Renal cortex interstitium (tissue), 11 donors: ENCODE results near the gene DZIP1. TPM values are rescaled to one million over a fixed set of nuclear protein-coding genes. Genes with fewer than 3 reads are reported as not detected.

Experiments
- DNase-seq, 11 donors: peaks; one replicate each; pipeline ENCODE4 v3.0.0-alpha.2; 2013; ENCODE audit warnings: low read depth in 9 of 11, low spot score in 4 of 11; ENCODE audit errors: extremely low read depth in 1 of 11
- polyA plus RNA-seq, 3 donors: library from polyadenylated mRNA; unstranded; fragments of 120-200 nt; gene quantifications; one replicate each; pipeline ENCODE4 v1.2.1, GENCODE V29; 2013; ENCODE audit not compliant: insufficient read length in 3 of 3

The DZIP1 gene
- polyA plus RNA-seq, 3 donors, result 61.1 to 69.9 (median 69.1) TPM

DNA sequence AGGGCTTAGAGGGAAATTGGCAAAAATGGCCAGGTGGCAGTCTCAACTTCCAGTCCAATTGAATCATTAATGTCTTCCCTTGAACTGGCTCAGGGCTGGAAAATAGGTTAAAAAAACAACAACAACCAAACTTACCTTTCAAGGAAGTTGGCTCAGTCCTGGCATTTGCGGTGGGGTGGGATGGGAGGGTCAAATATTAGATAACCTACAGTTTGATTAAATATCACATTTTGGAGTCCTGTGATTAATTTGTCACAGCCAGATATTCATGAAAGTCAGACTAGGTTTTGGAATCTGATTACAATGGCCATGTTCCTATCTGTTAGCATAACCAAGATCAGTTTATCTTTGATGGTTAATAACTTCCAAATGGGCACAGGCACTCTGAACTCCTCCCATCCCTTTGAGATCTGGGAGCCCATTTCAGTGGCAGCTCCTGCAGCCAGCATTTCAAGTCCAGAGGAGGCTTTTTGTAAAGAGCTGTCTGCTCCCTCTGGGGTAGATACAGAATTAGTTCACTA is 7.8 kb upstream of the DZIP1 start:
- DNase-seq, result no peak

GRCh38 chr13:95650696-95651095 is 6.2 kb upstream of the DZIP1 start:
- DNase-seq, result no peak

DNA sequence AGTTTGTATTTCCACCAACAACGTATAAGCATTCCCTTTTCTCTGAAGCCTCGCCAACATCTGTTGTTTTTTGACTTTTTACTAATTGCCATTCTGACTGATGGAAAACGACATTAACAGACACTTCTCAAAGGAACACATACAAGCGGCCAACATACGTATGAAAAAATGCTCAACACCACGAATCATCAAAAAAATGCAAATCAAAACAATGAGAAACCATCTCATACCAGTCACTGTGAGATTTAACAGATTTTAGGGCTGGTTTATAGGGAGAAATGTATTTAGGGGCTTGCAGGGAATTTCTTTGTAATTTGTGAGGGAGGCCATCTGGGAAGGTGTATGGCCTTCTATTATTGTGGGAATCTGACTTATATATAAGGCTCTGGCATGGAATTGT is 2.8 kb upstream of the DZIP1 start:
- DNase-seq, result no peak

DNA sequence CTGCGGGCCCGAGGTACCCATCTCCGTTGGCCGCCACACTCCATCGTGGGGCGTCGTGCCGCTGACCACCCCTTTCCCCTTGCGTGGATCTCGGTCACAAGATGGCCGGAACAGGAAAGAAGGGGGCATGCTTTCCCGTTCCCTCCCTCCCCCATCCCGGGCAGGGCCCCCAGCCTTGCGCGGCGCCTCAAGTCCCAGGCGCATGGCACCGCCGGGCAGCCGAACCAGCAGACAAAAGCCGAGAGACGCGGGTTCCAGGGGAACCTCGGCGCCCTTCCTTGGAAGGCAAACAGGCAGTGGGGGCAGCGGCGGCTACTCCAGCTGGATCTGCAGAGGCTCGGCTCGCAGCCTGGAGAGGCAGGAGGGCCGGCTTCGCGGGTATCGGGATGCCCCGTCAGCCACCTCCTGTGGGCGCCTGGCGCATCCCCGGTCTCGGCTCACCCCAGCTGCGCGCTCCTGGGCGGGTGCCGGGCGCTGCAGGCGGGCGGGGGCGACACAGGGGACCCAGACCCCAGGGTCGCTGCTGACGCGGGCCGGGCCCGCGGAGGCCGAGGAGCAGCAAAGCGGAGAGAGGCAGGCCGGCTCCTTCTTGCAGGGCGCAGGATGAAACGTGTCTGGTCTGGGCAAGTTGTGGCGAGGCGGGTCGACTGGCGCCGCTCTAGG is 439 bp downstream of the DZIP1 start:
- peak in 2 of 11 donors; percentile 18 to 19 for DNase-seq

GRCh38 chr13:95643571-95643935 is 953 bp downstream of the DZIP1 start:
- peak in 3 of 11 donors; percentile 16 to 31 (median 25) for DNase-seq

DNA sequence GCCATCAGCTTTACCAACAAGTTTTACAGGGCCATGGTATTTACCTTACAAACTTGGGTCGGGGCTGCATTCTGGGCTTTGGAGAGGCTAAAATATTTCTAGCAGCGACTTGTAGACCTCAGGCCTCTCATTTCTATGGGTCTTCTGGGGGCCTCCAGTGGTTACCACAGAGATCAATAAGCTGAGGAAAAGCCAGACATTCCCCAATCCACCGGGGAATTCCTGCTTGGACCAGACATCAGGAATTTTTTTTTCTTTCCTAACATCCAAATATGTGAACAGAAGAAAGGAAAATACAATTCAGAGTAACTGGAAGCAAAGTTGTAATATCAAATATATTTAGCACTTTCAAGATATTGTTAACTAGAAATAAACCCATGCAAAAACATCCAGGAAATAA is 1.5 kb downstream of the DZIP1 start:
- no peak for DNase-seq

DNA sequence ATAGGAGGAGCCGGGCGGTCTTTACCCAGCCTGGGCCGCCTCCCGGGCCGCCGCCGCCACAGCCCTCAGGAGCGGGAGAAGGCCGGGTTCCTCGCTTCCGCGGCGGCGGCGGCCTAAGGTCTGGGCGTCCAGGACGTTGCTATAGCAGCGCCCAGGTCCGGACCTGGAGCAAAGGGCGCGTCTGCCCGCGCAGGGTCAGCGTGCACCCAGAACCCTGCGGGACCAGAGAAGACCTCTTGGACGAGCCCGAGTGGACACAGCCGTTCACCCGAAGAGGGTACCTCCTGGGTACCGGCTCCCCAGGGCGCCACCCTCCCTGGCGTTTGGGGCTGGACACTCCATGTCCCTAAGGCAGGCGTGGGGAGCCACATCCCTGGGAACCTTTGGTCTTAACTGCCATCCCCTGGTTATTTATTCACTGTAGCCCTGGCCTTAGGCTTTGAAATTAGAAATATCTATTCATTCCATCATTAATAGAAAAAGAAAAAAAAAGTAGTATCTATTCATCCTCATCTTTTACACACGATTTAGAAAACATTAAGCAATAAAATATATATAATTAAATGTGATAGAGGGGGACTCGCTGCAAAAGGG is 2.4 kb downstream of the DZIP1 start:
- peak in 4 of 11 donors; percentile 29 to 45 (median 37) for DNase-seq

GRCh38 chr13:95641291-95642027 is 3.0 kb downstream of the DZIP1 start:
- DNase-seq, result peak in 3 of 11 donors; percentile 10 to 27 (median 13)

- DNase-seq, result no peak
These were observed 7.7 kb downstream of the DZIP1 start for GRCh38 chr13:95636853-95637252.

GRCh38 chr13:95630593-95630992 is 13.9 kb downstream of the DZIP1 start:
- no peak for DNase-seq

- DNase-seq, result no peak
These were observed 15.4 kb downstream of the DZIP1 start for GRCh38 chr13:95629071-95629470.

- no peak for DNase-seq
These were observed 16.0 kb downstream of the DZIP1 start for GRCh38 chr13:95628488-95628887.

DNA sequence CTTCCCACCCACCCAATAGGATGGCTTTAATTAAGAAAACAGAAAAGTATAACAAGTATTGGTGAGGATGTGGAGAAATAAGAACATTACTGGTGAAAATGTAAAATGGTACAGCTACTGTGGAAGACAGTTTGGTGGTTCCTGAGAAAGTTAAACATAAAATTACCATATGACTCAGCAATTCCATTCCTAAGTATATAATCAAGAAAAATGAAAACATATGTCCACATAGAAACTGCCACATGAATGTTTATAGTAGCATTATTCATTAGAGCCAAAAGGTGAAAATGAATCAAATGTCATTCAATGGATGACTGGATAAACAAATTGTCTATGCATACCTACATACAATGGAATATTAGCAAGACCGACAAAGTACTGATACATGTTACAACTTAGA is 16.9 kb downstream of the DZIP1 start:
- no peak for DNase-seq

DNA sequence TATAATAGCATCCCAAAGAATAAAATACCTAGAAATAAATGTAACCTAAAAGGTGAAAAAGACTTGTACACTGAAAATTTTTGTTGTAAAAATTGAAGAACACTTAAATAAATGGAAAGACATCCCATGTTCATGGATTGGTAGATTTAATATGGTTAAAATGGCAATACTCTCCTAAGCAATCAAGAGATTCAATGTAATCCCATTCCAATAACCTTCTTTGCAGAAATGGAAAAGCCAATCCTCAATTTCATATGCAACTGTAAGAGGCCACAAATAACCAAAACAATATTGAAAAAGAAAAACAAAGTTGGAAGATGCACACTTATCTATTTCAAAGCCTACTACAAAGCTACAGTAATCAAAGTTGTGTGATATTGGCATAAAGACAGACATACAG is 17.7 kb downstream of the DZIP1 start:
- no peak for DNase-seq

GRCh38 chr13:95624020-95624419 is 20.5 kb downstream of the DZIP1 start:
- DNase-seq, result peak in 2 of 11 donors; percentile 37 to 53

- no peak for DNase-seq
These were observed 21.4 kb downstream of the DZIP1 start for GRCh38 chr13:95623141-95623540.

GRCh38 chr13:95620825-95621498 is 23.5 kb downstream of the DZIP1 start:
- DNase-seq, result no peak

- DNase-seq, result no peak
These were observed 24.3 kb downstream of the DZIP1 start for GRCh38 chr13:95620030-95620824.

- no peak for DNase-seq
These were observed 29.0 kb downstream of the DZIP1 start for GRCh38 chr13:95615539-95615938.
